HEK293 (cell line): Measurements from ENCODE around the gene BEGAIN.

Source experiments
- CTCF ChIP-seq: fragments of 450-650 bp; formaldehyde crosslinking; IDR thresholded peaks from 2 replicates; pipeline ENCODE4 v1.5.1; 2016; ENCODE audit warnings: missing biosample characterization, missing genetic modification characterization
- PATZ1 ChIP-seq: fragments of 450-650 bp; formaldehyde crosslinking; IDR thresholded peaks from 2 replicates; pipeline ENCODE4 v1.5.1; 2016; ENCODE audit warnings: missing biosample characterization, missing genetic modification characterization
- PRDM10 ChIP-seq: fragments of 450-650 bp; formaldehyde crosslinking; IDR thresholded peaks from 2 replicates; pipeline ENCODE4 v1.5.1; 2016; ENCODE audit warnings: missing biosample characterization, missing genetic modification characterization
- SP7 ChIP-seq: fragments of 450-650 bp; formaldehyde crosslinking; IDR thresholded peaks from 2 replicates; pipeline ENCODE4 v1.5.1; 2016; ENCODE audit warnings: missing biosample characterization, missing genetic modification characterization
- YY1 ChIP-seq: fragments of 450-650 bp; formaldehyde crosslinking; IDR thresholded peaks from 2 replicates; pipeline ENCODE4 v1.5.1; 2018; ENCODE audit warnings: missing biosample characterization, missing genetic modification characterization
- ZNF121 ChIP-seq: fragments of 450-650 bp; formaldehyde crosslinking; IDR thresholded peaks from 2 replicates; pipeline ENCODE4 v1.5.1; 2016; ENCODE audit warnings: missing biosample characterization, missing genetic modification characterization
- ZNF174 ChIP-seq: fragments of 450-650 bp; formaldehyde crosslinking; IDR thresholded peaks from 2 replicates; pipeline ENCODE4 v1.5.0; 2017; ENCODE audit warnings: missing biosample characterization, mild to moderate bottlenecking, missing genetic modification characterization
- ZNF184 ChIP-seq: fragments of 450-650 bp; IDR thresholded peaks from 2 replicates; pipeline ENCODE4 v1.5.1; 2018; ENCODE audit warnings: missing biosample characterization, mild to moderate bottlenecking, missing genetic modification characterization
- ZNF366 ChIP-seq: fragments of 450-650 bp; formaldehyde crosslinking; conservative IDR thresholded peaks from 2 replicates; pipeline ENCODE4 v1.5.1; 2016; ENCODE audit warnings: missing biosample characterization, missing genetic modification characterization
- TF ChIP-seq, protein P1 (sequence below): fragments of 450-650 bp; formaldehyde crosslinking; IDR thresholded peaks from 2 replicates; pipeline ENCODE4 v1.5.1; 2016; ENCODE audit warnings: missing biosample characterization, missing genetic modification characterization
- TF ChIP-seq, protein P2 (sequence below): sonication (generic); formaldehyde crosslinking; IDR thresholded peaks from 2 replicates; pipeline ENCODE4 v1.8.1; 2022; ENCODE audit warnings: mild to moderate bottlenecking, moderate library complexity, missing genetic modification reagents

DNA sequence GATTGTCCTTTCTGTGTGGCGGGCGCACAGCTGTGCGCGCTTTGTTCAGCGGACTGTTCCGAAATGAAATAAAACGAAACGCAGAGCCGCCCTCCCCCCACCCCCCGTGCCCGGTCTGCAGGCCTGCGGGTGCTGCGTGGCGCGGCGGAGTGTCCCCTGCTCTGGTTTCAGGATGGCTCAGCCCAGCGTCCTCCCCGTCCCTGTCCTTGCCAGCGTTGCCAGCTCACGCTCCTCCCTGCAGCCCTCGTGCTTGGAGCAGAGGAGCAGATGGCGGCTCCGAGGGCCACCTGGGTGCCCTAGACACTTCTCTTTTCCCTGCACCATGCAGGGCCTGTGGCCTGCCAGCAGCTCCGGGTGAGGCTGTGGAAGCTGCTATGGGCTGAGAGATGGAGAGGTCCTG is 17.5 kb upstream of the BEGAIN start:
- no peak for TF ChIP-seq PRDM10
- no peak for TF ChIP-seq PATZ1 (tag by site-specific recombination)
- TF ChIP-seq YY1 (tag by site-specific recombination): no peak
- TF ChIP-seq ZNF184 (tag by site-specific recombination): no peak
- no peak for TF ChIP-seq ZNF366 (tag by site-specific recombination)
- TF ChIP-seq CTCF: no peak
- TF ChIP-seq, protein P1, sequence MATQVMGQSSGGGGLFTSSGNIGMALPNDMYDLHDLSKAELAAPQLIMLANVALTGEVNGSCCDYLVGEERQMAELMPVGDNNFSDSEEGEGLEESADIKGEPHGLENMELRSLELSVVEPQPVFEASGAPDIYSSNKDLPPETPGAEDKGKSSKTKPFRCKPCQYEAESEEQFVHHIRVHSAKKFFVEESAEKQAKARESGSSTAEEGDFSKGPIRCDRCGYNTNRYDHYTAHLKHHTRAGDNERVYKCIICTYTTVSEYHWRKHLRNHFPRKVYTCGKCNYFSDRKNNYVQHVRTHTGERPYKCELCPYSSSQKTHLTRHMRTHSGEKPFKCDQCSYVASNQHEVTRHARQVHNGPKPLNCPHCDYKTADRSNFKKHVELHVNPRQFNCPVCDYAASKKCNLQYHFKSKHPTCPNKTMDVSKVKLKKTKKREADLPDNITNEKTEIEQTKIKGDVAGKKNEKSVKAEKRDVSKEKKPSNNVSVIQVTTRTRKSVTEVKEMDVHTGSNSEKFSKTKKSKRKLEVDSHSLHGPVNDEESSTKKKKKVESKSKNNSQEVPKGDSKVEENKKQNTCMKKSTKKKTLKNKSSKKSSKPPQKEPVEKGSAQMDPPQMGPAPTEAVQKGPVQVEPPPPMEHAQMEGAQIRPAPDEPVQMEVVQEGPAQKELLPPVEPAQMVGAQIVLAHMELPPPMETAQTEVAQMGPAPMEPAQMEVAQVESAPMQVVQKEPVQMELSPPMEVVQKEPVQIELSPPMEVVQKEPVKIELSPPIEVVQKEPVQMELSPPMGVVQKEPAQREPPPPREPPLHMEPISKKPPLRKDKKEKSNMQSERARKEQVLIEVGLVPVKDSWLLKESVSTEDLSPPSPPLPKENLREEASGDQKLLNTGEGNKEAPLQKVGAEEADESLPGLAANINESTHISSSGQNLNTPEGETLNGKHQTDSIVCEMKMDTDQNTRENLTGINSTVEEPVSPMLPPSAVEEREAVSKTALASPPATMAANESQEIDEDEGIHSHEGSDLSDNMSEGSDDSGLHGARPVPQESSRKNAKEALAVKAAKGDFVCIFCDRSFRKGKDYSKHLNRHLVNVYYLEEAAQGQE (tag by site-specific recombination): no peak
- TF ChIP-seq, protein P2, sequence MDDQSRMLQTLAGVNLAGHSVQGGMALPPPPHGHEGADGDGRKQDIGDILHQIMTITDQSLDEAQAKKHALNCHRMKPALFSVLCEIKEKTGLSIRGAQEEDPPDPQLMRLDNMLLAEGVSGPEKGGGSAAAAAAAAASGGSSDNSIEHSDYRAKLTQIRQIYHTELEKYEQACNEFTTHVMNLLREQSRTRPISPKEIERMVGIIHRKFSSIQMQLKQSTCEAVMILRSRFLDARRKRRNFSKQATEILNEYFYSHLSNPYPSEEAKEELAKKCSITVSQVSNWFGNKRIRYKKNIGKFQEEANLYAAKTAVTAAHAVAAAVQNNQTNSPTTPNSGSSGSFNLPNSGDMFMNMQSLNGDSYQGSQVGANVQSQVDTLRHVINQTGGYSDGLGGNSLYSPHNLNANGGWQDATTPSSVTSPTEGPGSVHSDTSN: no peak
- TF ChIP-seq ZNF174 (tag by site-specific recombination): no peak
- TF ChIP-seq ZNF121 (tag by site-specific recombination): no peak
- TF ChIP-seq SP7: no peak
